Measurements from ENCODE around the gene LPAR4.

Gene LPAR4

GRCh38 chrX:78753571-78753970 lies 6.1 kb downstream of the LPAR4 start:
- Histone ChIP-seq H3K4me3 (ENCODE audit: severe bottlenecking) (no peak overlapping the region), H3K27ac (ENCODE audit: poor library complexity, severe bottlenecking) (no peak overlapping the region), H3K9me3 (ENCODE audit: severe bottlenecking) (no peaks in the 10 kb centered on the region), H3K4me1 (ENCODE audit: insufficient read depth, poor library complexity, severe bottlenecking) (no peaks in the 10 kb centered on the region), H3K27me3 (ENCODE audit: insufficient read depth, poor library complexity, severe bottlenecking) (no peaks in the 10 kb centered on the region), H3K36me3 (ENCODE audit: low read depth) (no peaks in the 10 kb centered on the region)
- DNase-seq (ENCODE audit: low spot score) = no peak
- no peak for ATAC-seq (ENCODE audit: low read depth)
- TF ChIP-seq CTCF (IDR thresholded peaks at IDR 0.05; ENCODE audit: poor library complexity, severe bottlenecking) = no peak

DNA sequence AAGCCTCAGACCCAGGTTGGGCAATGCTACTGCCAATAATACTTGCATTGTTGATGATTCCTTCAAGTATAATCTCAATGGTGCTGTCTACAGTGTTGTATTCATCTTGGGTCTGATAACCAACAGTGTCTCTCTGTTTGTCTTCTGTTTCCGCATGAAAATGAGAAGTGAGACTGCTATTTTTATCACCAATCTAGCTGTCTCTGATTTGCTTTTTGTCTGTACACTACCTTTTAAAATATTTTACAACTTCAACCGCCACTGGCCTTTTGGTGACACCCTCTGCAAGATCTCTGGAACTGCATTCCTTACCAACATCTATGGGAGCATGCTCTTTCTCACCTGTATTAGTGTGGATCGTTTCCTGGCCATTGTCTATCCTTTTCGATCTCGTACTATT lies 7.4 kb downstream of the LPAR4 start:
- Histone ChIP-seq H3K27ac (ENCODE audit: poor library complexity, severe bottlenecking) (no peak overlapping the region), H3K27me3 (ENCODE audit: insufficient read depth, poor library complexity, severe bottlenecking) (no peaks in the 10 kb centered on the region), H3K4me3 (ENCODE audit: severe bottlenecking) (no peak overlapping the region), H3K4me1 (ENCODE audit: insufficient read depth, poor library complexity, severe bottlenecking) (no peaks in the 10 kb centered on the region), H3K36me3 (ENCODE audit: low read depth) (no peaks in the 10 kb centered on the region), H3K9me3 (ENCODE audit: severe bottlenecking) (no peaks in the 10 kb centered on the region)
- ATAC-seq (ENCODE audit: low read depth) = no peak
- no peak for TF ChIP-seq CTCF (IDR thresholded peaks at IDR 0.05; ENCODE audit: poor library complexity, severe bottlenecking)
- no peak for DNase-seq (ENCODE audit: low spot score)

- no peak for ATAC-seq (ENCODE audit: low read depth)
- Histone ChIP-seq H3K4me3 (ENCODE audit: severe bottlenecking) (no peak overlapping the region), H3K9me3 (ENCODE audit: severe bottlenecking) (no peaks in the 10 kb centered on the region), H3K4me1 (ENCODE audit: insufficient read depth, poor library complexity, severe bottlenecking) (no peaks in the 10 kb centered on the region), H3K27me3 (ENCODE audit: insufficient read depth, poor library complexity, severe bottlenecking) (no peaks in the 10 kb centered on the region), H3K27ac (ENCODE audit: poor library complexity, severe bottlenecking) (no peak overlapping the region), H3K36me3 (ENCODE audit: low read depth) (no peaks in the 10 kb centered on the region)
- DNase-seq (ENCODE audit: low spot score) = no peak
- no peak for TF ChIP-seq CTCF (IDR thresholded peaks at IDR 0.05; ENCODE audit: poor library complexity, severe bottlenecking)
These were observed 11.6 kb downstream of the LPAR4 start for GRCh38 chrX:78759081-78759480.

GRCh38 chrX:78769101-78769755 lies 21.7 kb downstream of the LPAR4 start:
- DNase-seq (ENCODE audit: low spot score) (no peak), ATAC-seq (ENCODE audit: low read depth) (no peak)
- H3K4me3 ChIP-seq (ENCODE audit: severe bottlenecking) = no peak overlapping the region
- H3K27ac ChIP-seq (ENCODE audit: poor library complexity, severe bottlenecking) = no peak overlapping the region
- no peaks in the 10 kb centered on the region for H3K36me3 ChIP-seq (ENCODE audit: low read depth)
- no peak for TF ChIP-seq CTCF (IDR thresholded peaks at IDR 0.05; ENCODE audit: poor library complexity, severe bottlenecking)
- no peaks in the 10 kb centered on the region for H3K27me3 ChIP-seq (ENCODE audit: insufficient read depth, poor library complexity, severe bottlenecking)
- no peaks in the 10 kb centered on the region for H3K9me3 ChIP-seq (ENCODE audit: severe bottlenecking)
- no peaks in the 10 kb centered on the region for H3K4me1 ChIP-seq (ENCODE audit: insufficient read depth, poor library complexity, severe bottlenecking)

DNA sequence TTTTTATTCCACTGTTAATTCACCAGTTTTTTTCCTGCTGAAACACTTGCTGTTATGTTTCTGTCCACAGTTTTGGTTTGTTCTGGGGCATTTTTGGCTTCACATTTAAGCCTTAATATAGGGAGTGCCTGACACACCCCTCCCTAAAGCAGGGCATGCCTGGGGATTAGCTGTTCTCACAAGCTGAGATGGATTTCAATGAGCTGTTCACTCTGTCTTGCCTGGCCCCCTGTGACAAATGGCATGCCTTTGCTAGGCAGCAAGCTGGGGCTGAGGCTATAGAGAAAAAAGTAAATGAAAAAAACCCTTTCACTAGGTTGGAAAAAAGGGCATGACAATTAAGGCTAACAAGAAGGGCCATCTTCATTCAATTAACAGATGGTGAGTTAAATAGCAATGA lies 22.4 kb downstream of the LPAR4 start:
- no peaks in the 10 kb centered on the region for H3K36me3 ChIP-seq (ENCODE audit: low read depth)
- TF ChIP-seq CTCF (IDR thresholded peaks at IDR 0.05; ENCODE audit: poor library complexity, severe bottlenecking) = no peak
- H3K4me1 ChIP-seq (ENCODE audit: insufficient read depth, poor library complexity, severe bottlenecking) = no peaks in the 10 kb centered on the region
- ATAC-seq (ENCODE audit: low read depth) (no peak), DNase-seq (ENCODE audit: low spot score) (no peak)
- no peak overlapping the region for H3K27ac ChIP-seq (ENCODE audit: poor library complexity, severe bottlenecking)
- H3K4me3 ChIP-seq (ENCODE audit: severe bottlenecking) = no peak overlapping the region
- H3K27me3 ChIP-seq (ENCODE audit: insufficient read depth, poor library complexity, severe bottlenecking) = no peaks in the 10 kb centered on the region
- no peaks in the 10 kb centered on the region for H3K9me3 ChIP-seq (ENCODE audit: severe bottlenecking)

All from RWPE2 (cell line).